AG04449 (cell line): Measurements from ENCODE around the gene HTATIP2.

Source experiments
- CTCF ChIA-PET: fragments of 350-600 bp; formaldehyde crosslinking; extraction: SDS; loops from one replicate; lab custom pipeline; 2021; ENCODE audit warnings: antibody characterized with exemption; lab: Yijun Ruan, JAX
- POLR2A ChIA-PET: fragments of 400-600, 350-600 bp; formaldehyde crosslinking; extraction: SDS; loops from one replicate; lab custom pipeline; 2020; ENCODE audit warnings: antibody characterized with exemption, inconsistent platforms; lab: Yijun Ruan, JAX
- DNase-seq: peaks from one replicate; pipeline ENCODE4 v3.0.0-alpha.2; 2010; ENCODE audit warnings: low read depth, low spot score
- H3K4me3 ChIP-seq: 2 replicates; pipeline ENCODE4 v1.5.1; 2011; ENCODE audit warnings: low read depth, mild to moderate bottlenecking, control low read depth, low read length
- CTCF ChIP-seq: IDR thresholded peaks from one replicate; pipeline ENCODE4 v1.5.1; 2011; ENCODE audit warnings: mild to moderate bottlenecking, moderate library complexity, low read length, control low read depth, inconsistent platforms; ENCODE audit not compliant: insufficient read depth; ENCODE audit errors: missing control alignments

HTATIP2 gene

GRCh38 chr11:20397281-20397680 is 33.8 kb downstream of the HTATIP2 start:
- DNase-seq, result no peak
- ChIA-PET CTCF (interaction anchor here (0.9 to 4.4 kb wide), 22 partner anchors 8 to 487 kb away, joined by 3 to 67 read pairs (median 5); no protein-coding TSS in a partner anchor), POLR2A (no interaction called here)

GRCh38 chr11:20399498-20399897 is 36.0 kb downstream of the HTATIP2 start:
- no peak for DNase-seq
- no peak overlapping the region for H3K4me3 ChIP-seq
- POLR2A ChIA-PET, result no interaction called here
- TF ChIP-seq CTCF, result no peak
- CTCF ChIA-PET, result interaction anchor here (1.0 to 4.4 kb wide), 3 partner anchors 11 to 211 kb away, joined by 4 to 67 read pairs (median 43); no protein-coding TSS in a partner anchor

More at GRCh38 chr11:20397281-20397680, 33.8 kb downstream of the HTATIP2 start:
- peak; percentile 53 for TF ChIP-seq CTCF
- H3K4me3 ChIP-seq, result no peak overlapping the region

GRCh38 chr11:20403059-20403458 is 39.5 kb downstream of the HTATIP2 start:
- H3K4me3 ChIP-seq, result no peak overlapping the region
- TF ChIP-seq CTCF, result no peak
- ChIA-PET POLR2A (no interaction called here), CTCF (interaction anchor here (0.8 to 1.7 kb wide), 3 partner anchors 11 to 207 kb away, joined by 4 to 8 read pairs (median 5); no protein-coding TSS in a partner anchor)
- DNase-seq, result no peak

- ChIA-PET POLR2A (no interaction called here), CTCF (interaction anchor here (0.5 to 0.8 kb wide), 2 partner anchors 20 to 72 kb away, joined by 3 read pairs; no protein-coding TSS in a partner anchor)
- no peak overlapping the region for H3K4me3 ChIP-seq
- TF ChIP-seq CTCF, result no peak
- no peak for DNase-seq
These were observed 43.0 kb downstream of the HTATIP2 start for GRCh38 chr11:20406484-20406883.

GRCh38 chr11:20407344-20407743 is 43.8 kb downstream of the HTATIP2 start:
- TF ChIP-seq CTCF, result no peak

GRCh38 chr11:20415432-20415831 is 51.9 kb downstream of the HTATIP2 start:
- TF ChIP-seq CTCF, result no peak
- POLR2A ChIA-PET, result no interaction called here

More at GRCh38 chr11:20407344-20407743, 43.8 kb downstream of the HTATIP2 start:
- ChIA-PET POLR2A (no interaction called here), CTCF (interaction anchor here (5.3 kb wide), 1 partner anchor 9 kb away, joined by 43 read pairs; no protein-coding TSS in a partner anchor)
- no peak overlapping the region for H3K4me3 ChIP-seq
- no peak for DNase-seq

More at GRCh38 chr11:20415432-20415831, 51.9 kb downstream of the HTATIP2 start:
- CTCF ChIA-PET, result interaction anchor here (1.4 kb wide), 1 partner anchor 18 kb away, joined by 5 read pairs; no protein-coding TSS in a partner anchor
- H3K4me3 ChIP-seq, result no peak overlapping the region
- DNase-seq, result no peak
